ENCODE results near the gene USP15.

GRCh38 chr12:62346817-62347216 is 86.6 kb downstream of the USP15 start:
- TF ChIP-seq POLR2A (IDR thresholded peaks at IDR 0.05; ENCODE audit: extremely low read depth, insufficient read length) (no peak), CTCF (IDR thresholded peaks at IDR 0.05; ENCODE audit: low read depth, low read length) (no peak), MAX (IDR thresholded peaks at IDR 0.05; ENCODE audit: low read depth, low read length) (no peak), MYC (IDR thresholded peaks at IDR 0.05; ENCODE audit: low read depth, low read length) (no peak)
